SJCRH30 (cell line): Measurements from ENCODE around the gene SLC27A4. TPM values are rescaled to one million over a fixed set of nuclear protein-coding genes. Genes with fewer than 3 reads are reported as not detected.

Experiments used
- DNase-seq, 2 experiments: peaks; one replicate each; pipeline ENCODE4 v3.0.0-alpha.2; 2015 to 2020
- H3K27ac ChIP-seq: fragments of 250-450 bp; sonication (Bioruptor Pico); 2 replicates; pipeline ENCODE4 v1.5.1; 2020; ENCODE audit warnings: mild to moderate bottlenecking, moderate library complexity
- H3K27me3 ChIP-seq: fragments of 250-450 bp; sonication (Bioruptor Pico); 2 replicates; pipeline ENCODE4 v1.5.1; 2020; ENCODE audit warnings: mild to moderate bottlenecking, moderate library complexity
- H3K36me3 ChIP-seq: fragments of 250-450 bp; sonication (Bioruptor Pico); 2 replicates; pipeline ENCODE4 v1.5.1; 2020; ENCODE audit warnings: mild to moderate bottlenecking, moderate library complexity
- H3K4me1 ChIP-seq: fragments of 250-450 bp; sonication (Bioruptor Pico); 2 replicates; pipeline ENCODE4 v1.5.1; 2020; ENCODE audit warnings: mild to moderate bottlenecking, moderate library complexity
- H3K4me3 ChIP-seq: fragments of 250-450 bp; sonication (Bioruptor Pico); 2 replicates; pipeline ENCODE4 v1.5.1; 2020; ENCODE audit warnings: mild to moderate bottlenecking, moderate library complexity
- H3K9me3 ChIP-seq: fragments of 250-450 bp; sonication (Bioruptor Pico); replicated peaks from 2 replicates; pipeline ENCODE4 v1.5.1; 2020; ENCODE audit warnings: mild to moderate bottlenecking, moderate library complexity
- total RNA-seq: library from RNA; depleted of rRNA; stranded (reverse); fragments of >200 nt; shearing (Covaris generic); gene quantifications from 2 replicates; pipeline ENCODE4 v1.2.3, GENCODE V29; 2014

SLC27A4 gene
- total RNA-seq, 1 experiment from 2014 or later: 28.0 TPM

DNA sequence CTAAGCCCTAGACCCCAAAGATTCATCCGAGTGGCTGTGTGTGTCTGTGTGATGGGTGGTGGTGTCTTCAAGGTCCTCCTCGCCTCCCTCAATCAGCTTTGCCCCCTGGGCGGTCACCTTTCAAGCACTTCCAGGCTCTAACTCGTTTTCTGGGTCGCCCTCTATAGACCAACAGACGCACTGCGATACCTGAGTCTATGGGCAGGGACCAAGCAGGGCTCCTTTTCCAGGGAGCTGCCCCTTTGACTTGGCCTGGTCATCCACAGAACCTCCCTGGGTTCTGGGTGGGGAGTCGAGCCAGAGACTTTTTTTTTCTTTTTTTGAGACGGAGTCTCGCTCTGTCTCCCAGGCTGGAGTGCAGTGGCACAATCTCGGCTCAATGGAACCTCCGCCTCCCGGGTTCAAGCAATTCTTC, 1.1 kb downstream of the SLC27A4 start:
- Histone ChIP-seq H3K4me1 (no peaks in the 10 kb centered on the region), H3K9me3 (no peaks in the 10 kb centered on the region), H3K27me3 (no peaks in the 10 kb centered on the region), H3K36me3 (peaks cover 7% of the 10 kb centered on the region; the same call in 1 of the 2 replicates), H3K4me3 (peak overlapping the region; percentile 86), H3K27ac (no peak overlapping the region)
- peak; percentile 83 to 87 for DNase-seq

DNA sequence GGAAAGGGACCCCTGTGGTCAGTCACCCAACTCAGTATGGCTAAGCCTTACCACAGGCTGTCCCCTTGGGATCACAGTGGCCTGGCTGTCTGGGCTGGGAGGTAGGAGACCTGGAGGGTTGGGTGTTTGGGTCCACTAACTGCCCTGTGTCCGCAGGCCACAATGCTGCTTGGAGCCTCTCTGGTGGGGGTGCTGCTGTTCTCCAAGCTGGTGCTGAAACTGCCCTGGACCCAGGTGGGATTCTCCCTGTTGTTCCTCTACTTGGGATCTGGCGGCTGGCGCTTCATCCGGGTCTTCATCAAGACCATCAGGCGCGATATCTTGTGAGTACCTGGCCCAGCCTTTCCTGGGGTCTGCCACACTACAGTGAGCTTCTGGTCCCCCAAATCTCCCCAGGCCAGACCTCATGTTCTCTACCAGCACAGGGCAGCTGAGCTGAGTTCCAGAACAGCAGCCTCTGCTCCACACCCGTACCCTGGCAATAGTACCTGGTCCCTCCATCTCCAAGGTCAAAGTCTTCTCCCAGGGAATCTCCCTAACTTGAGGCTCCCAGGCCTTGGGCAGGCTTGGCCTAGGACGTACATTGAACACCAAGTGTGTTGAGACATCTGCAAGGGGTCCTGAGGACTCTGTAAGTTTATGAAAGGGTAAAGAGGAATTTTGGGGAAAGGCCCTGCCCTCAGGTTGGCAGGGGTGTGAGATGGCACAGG, 2.8 kb downstream of the SLC27A4 start:
- no peak overlapping the region for H3K27ac ChIP-seq
- no peaks in the 10 kb centered on the region for H3K9me3 ChIP-seq
- H3K36me3 ChIP-seq: peaks cover 12% of the 10 kb centered on the region; the same call in 1 of the 2 replicates
- H3K27me3 ChIP-seq: no peaks in the 10 kb centered on the region
- no peak overlapping the region for H3K4me3 ChIP-seq
- DNase-seq: no peak
- no peaks in the 10 kb centered on the region for H3K4me1 ChIP-seq

DNA sequence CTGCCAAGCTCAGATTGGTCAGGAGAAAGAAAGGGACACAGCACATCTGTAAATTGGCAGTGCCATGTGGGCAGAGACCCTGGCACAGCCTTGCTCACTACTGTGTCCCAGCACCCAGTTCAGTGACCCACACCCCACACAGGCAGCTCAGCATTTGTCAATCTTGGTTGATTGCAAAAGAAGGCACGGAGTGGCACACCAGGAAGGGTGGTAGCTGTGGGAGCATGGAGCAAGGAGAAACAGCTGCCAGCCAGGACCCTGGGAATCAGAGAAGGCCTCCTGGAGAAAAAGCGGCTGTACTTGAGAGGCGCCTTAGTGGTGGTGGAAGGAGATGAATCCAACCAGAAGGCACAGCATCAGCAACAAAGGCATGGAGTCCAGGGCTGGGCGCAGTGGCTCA, 3.5 kb downstream of the SLC27A4 start:
- no peak overlapping the region for H3K4me3 ChIP-seq
- no peaks in the 10 kb centered on the region for H3K27me3 ChIP-seq
- DNase-seq: no peak
- H3K36me3 ChIP-seq: peaks cover 12% of the 10 kb centered on the region; the same call in 1 of the 2 replicates
- no peaks in the 10 kb centered on the region for H3K4me1 ChIP-seq
- H3K27ac ChIP-seq: no peak overlapping the region
- H3K9me3 ChIP-seq: no peaks in the 10 kb centered on the region

DNA sequence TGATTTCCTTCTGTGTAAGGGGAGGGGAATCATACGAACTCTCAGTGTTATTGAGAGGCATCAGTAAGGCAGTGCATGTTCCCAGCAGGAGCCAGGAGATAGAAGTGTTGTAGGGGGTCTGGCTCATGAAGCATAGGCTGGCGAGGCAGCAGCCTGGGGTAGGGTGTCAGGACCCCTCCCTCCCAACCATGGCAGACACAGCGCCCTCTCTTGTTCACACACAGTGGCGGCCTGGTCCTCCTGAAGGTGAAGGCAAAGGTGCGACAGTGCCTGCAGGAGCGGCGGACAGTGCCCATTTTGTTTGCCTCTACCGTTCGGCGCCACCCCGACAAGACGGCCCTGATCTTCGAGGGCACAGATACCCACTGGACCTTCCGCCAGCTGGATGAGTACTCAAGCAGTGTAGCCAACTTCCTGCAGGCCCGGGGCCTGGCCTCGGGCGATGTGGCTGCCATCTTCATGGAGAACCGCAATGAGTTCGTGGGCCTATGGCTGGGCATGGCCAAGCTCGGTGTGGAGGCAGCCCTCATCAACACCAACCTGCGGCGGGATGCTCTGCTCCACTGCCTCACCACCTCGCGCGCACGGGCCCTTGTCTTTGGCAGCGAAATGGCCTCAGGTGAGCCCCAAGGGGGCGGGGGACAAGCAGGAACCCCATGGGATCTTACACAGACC, 4.7 kb downstream of the SLC27A4 start:
- Histone ChIP-seq H3K27me3 (no peaks in the 10 kb centered on the region), H3K9me3 (no peaks in the 10 kb centered on the region), H3K4me1 (no peaks in the 10 kb centered on the region), H3K27ac (no peak overlapping the region), H3K4me3 (no peak overlapping the region), H3K36me3 (peaks cover 16% of the 10 kb centered on the region; the same call in 1 of the 2 replicates)
- no peak for DNase-seq

DNA sequence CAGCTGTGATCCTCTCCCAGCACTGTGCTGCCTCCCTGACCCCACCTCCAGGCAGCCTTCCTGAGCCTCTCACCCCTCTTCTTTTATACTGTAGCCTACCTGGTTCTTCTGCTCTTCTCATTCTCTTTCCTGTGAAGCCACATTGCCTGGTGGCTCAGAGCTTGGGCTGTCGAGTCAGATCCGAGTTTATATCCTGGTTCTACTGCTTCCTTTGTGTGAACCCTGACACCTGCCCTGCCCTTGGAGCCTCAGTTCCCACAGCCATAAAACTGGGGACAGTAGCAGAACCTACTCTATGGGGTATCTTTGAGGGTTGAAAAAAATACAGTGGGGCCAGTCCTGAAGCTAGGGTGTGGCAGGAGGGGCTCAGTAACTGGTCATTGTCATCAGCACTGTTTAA, 8.8 kb downstream of the SLC27A4 start:
- H3K27me3 ChIP-seq: no peaks in the 10 kb centered on the region
- H3K27ac ChIP-seq: no peak overlapping the region
- peaks cover 26% of the 10 kb centered on the region for H3K36me3 ChIP-seq
- no peaks in the 10 kb centered on the region for H3K4me1 ChIP-seq
- no peak overlapping the region for H3K4me3 ChIP-seq
- no peak for DNase-seq
- H3K9me3 ChIP-seq: no peaks in the 10 kb centered on the region

DNA sequence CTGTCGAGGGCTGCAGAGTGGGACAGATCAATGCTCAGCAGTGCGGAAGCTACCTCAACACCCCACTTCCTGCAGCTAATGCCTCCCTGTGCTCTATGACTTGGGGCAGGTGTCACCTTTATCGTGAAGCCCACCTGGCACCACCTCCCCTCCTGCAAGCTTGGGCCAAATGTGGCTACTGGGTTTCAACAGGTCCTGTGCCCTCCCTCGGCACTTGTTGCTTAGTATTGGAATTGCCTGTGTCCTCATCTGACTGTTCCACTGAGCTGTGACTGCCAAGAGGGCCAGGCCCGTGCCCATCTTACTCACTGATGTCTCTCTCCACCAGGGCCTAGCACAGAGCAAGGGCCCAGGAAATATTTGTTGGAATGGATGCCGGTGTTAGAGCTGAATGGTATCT, 9.4 kb downstream of the SLC27A4 start:
- Histone ChIP-seq H3K4me3 (no peak overlapping the region), H3K36me3 (peaks cover 28% of the 10 kb centered on the region), H3K9me3 (no peaks in the 10 kb centered on the region), H3K4me1 (no peaks in the 10 kb centered on the region), H3K27me3 (no peaks in the 10 kb centered on the region), H3K27ac (no peak overlapping the region)
- no peak for DNase-seq

DNA sequence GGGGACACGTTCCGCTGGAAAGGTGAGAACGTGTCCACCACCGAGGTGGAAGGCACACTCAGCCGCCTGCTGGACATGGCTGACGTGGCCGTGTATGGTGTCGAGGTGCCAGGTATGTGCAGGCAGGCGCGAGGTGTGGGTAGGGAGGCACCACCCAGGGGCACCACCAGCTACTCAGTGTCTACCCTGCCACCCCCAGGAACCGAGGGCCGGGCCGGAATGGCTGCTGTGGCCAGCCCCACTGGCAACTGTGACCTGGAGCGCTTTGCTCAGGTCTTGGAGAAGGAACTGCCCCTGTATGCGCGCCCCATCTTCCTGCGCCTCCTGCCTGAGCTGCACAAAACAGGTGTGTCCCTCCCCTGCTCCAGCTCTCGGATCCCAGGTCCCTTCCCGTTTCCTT, 15.1 kb downstream of the SLC27A4 start:
- Histone ChIP-seq H3K9me3 (no peaks in the 10 kb centered on the region), H3K27ac (no peak overlapping the region), H3K4me3 (no peak overlapping the region), H3K4me1 (no peaks in the 10 kb centered on the region), H3K27me3 (no peaks in the 10 kb centered on the region), H3K36me3 (peaks cover 14% of the 10 kb centered on the region)
- no peak for DNase-seq

DNA sequence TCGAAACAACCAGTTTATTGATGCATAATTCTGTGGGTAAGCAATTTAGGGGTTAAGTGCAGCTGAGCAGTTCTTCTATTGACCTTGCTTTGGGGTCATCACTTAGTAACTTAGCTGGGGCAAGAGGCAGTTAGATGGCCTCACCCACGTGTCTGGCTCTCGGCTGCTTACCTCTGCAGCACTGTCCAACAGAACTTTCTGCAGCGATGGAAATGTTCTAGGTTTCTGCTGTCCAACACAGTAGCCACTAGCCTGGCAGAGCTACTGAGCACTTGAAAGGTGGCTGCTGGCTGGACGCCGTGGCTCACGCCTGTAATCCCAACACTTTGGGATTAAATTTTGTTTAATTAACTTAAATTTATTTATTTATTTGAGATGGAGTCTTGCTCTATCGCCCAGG, 17.8 kb downstream of the SLC27A4 start:
- no peak for DNase-seq
- Histone ChIP-seq H3K4me1 (peaks cover 15% of the 10 kb centered on the region; the same call in 1 of the 2 replicates), H3K27ac (no peak overlapping the region), H3K36me3 (peaks cover 9% of the 10 kb centered on the region), H3K27me3 (no peaks in the 10 kb centered on the region), H3K4me3 (no peak overlapping the region), H3K9me3 (no peaks in the 10 kb centered on the region)

DNA sequence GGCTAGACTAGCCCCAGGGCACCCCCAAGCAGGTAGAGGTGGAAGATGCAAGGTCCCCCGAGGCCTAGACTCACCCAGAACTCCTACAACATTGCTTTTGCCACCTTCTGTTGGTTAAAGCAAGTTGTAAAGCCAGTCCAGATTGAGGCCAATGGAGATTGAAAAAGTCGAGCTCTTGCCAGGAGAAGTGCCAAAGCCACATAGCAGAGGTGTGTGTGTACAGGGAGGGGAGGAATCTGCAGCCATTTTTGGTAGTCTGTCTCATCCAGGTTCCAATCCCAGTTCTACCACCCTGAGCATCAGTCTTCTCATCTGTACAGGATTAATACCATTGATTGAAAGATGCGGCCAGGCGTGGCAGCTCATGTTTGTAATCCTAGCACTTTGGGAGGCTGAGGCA, 18.5 kb downstream of the SLC27A4 start:
- no peak overlapping the region for H3K4me3 ChIP-seq
- H3K4me1 ChIP-seq: peaks cover 21% of the 10 kb centered on the region; the same call in 1 of the 2 replicates
- peaks cover 6% of the 10 kb centered on the region; the same call in 1 of the 2 replicates for H3K36me3 ChIP-seq
- H3K27ac ChIP-seq: no peak overlapping the region
- H3K27me3 ChIP-seq: no peaks in the 10 kb centered on the region
- no peaks in the 10 kb centered on the region for H3K9me3 ChIP-seq
- DNase-seq: no peak

DNA sequence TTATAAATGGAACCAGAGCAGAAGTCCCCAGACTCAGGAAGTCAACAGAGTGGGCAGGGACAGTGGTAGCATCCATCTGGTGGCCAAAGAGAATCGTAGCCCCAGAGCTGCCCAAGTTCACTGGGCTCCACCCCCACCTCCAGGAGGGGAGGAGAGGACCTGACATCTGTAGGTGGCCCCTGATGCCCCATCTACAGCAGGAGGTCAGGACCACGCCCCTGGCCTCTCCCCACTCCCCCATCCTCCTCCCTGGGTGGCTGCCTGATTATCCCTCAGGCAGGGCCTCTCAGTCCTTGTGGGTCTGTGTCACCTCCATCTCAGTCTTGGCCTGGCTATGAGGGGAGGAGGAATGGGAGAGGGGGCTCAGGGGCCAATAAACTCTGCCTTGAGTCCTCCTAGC, 20.5 kb downstream of the SLC27A4 start:
- H3K9me3 ChIP-seq: no peaks in the 10 kb centered on the region
- H3K36me3 ChIP-seq: no peaks in the 10 kb centered on the region
- peak overlapping the region; percentile 58 for H3K27ac ChIP-seq
- no peak for DNase-seq
- H3K4me3 ChIP-seq: no peak overlapping the region
- H3K27me3 ChIP-seq: no peaks in the 10 kb centered on the region
- peaks cover 25% of the 10 kb centered on the region; the same call in 1 of the 2 replicates for H3K4me1 ChIP-seq

DNA sequence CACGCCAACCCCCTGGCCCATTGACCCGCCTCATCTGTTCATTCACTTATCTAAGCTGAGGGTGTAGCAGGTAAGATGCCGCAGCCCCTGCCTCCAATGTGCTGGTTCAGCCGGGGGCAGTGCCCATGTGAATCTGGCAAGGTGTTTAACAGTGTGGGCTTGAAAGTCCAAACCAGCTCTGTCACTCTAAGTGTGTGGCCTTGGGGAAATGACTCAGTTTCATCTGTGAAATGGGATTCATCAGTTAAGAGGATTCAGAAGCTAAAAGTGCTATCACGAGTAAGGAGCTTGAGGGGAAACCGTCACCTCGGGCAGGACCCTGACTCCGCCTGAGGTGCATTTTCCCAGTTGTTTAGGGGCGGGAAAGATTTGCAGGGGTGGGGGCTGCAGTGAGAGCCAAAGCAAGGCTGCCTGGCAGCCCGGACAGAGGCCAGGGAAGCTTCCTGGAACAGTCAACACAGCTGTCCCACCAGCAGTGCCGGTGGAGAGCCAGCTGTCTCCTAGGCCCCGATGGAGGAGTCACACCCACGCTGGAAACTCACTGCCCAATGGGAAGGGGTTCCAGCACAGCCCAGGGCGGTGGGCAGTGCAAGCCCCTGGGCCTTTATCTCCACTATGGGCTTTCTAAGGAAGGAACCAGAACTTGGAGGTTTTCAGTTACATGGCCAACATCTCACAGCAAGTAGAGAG, 21.1 kb downstream of the SLC27A4 start:
- Histone ChIP-seq H3K9me3 (no peaks in the 10 kb centered on the region), H3K36me3 (no peaks in the 10 kb centered on the region), H3K27me3 (no peaks in the 10 kb centered on the region), H3K4me1 (peaks cover 25% of the 10 kb centered on the region; the same call in 1 of the 2 replicates), H3K4me3 (peak overlapping the region; percentile 35), H3K27ac (peak overlapping the region; percentile 58)
- DNase-seq: peak; percentile 88 to 91

DNA sequence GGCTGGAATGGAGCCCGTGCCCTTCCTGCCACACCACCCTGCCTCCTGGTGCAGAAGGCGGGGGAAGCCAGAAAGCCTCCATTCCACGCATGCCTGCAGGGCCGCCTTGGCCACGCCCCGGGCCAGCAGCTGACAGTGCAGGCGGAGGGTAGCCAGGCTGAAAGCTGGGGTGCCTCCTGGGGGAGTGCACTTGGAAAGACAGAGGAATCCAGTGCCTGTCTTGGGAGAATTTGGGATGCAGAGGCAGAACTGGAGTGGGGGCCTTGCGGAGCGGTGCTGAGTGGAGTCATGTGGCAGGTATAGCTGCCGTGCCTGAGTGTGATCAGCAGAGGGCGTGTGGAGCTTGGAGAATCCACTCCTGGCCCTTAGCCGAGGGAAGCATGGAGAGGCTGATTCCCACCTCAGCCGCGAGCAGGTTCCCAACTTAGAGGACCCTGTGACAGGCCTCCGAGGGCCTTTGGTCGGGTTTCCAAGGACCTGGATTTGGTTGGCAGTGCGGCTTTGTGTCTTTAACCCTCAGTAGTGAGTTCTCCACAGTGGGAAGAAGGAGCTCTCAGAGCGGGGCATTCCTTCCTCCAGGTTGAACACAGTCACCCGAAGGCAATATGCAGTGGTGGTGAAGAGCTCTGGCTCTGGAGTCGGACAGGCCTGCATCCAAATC, 21.8 kb downstream of the SLC27A4 start:
- H3K4me3 ChIP-seq: peak overlapping the region; percentile 35
- H3K36me3 ChIP-seq: no peaks in the 10 kb centered on the region
- peak; percentile 93 to 97 for DNase-seq
- H3K4me1 ChIP-seq: peaks cover 25% of the 10 kb centered on the region; the same call in 1 of the 2 replicates
- H3K27ac ChIP-seq: peak overlapping the region; percentile 58
- no peaks in the 10 kb centered on the region for H3K27me3 ChIP-seq
- no peaks in the 10 kb centered on the region for H3K9me3 ChIP-seq

DNA sequence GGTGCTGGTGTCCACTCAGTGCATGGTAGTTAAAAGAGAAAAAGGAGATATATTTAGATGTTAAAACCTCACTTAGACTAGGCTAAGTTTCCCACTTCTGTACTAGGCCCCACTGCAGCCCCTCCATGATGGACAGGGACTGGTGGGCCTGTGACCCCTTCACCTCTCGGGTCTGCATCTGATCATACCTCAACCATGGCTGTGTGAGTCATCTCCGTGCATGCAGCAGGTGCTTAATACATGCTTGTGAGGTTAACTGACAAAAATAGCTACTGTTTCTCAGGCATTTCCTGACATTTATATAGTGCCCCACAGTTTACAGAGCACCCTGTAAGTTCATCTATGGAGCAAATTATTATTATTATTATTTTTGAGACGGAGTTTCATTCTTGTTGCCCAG, 22.4 kb downstream of the SLC27A4 start:
- no peaks in the 10 kb centered on the region for H3K27me3 ChIP-seq
- H3K36me3 ChIP-seq: no peaks in the 10 kb centered on the region
- peak; percentile 68 to 70 for DNase-seq
- H3K4me3 ChIP-seq: no peak overlapping the region
- no peaks in the 10 kb centered on the region for H3K9me3 ChIP-seq
- H3K4me1 ChIP-seq: peaks cover 25% of the 10 kb centered on the region; the same call in 1 of the 2 replicates
- peak overlapping the region; percentile 58 for H3K27ac ChIP-seq

DNA sequence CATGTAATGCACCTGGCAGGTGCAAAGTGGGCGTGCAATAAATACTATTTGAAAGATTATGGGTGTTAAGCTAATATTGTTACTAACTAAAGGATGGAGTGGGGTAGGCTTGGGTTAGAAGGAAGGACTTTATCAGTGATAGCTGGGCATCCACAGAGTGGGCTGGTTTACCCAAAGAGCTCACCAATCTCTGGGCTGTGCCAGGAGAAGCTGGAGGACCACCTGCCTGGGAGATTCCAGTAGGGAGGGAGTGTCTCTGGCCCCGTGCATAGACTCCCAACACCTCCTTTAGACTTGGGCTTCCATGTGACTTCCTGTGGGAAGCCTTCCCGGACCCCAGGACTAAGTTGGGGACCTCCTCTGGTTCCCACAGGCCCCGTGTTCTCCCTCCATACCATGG, 25.2 kb downstream of the SLC27A4 start:
- Histone ChIP-seq H3K4me3 (peak overlapping the region; percentile 51), H3K4me1 (peaks cover 25% of the 10 kb centered on the region; the same call in 1 of the 2 replicates), H3K27me3 (no peaks in the 10 kb centered on the region), H3K36me3 (no peaks in the 10 kb centered on the region), H3K9me3 (no peaks in the 10 kb centered on the region), H3K27ac (peak overlapping the region; percentile 70)
- DNase-seq: no peak
